HG03175 (cell line): ENCODE data around the gene C2CD4B.

ENCODE experiments used
- ATAC-seq: cut with Tn5 transposase; IDR thresholded peaks from one replicate; pipeline ENCODE4 v1.9.1; 2021; ENCODE audit warnings: mild to moderate bottlenecking, moderate library complexity; ENCODE audit not compliant: unreplicated experiment

C2CD4B gene

DNA sequence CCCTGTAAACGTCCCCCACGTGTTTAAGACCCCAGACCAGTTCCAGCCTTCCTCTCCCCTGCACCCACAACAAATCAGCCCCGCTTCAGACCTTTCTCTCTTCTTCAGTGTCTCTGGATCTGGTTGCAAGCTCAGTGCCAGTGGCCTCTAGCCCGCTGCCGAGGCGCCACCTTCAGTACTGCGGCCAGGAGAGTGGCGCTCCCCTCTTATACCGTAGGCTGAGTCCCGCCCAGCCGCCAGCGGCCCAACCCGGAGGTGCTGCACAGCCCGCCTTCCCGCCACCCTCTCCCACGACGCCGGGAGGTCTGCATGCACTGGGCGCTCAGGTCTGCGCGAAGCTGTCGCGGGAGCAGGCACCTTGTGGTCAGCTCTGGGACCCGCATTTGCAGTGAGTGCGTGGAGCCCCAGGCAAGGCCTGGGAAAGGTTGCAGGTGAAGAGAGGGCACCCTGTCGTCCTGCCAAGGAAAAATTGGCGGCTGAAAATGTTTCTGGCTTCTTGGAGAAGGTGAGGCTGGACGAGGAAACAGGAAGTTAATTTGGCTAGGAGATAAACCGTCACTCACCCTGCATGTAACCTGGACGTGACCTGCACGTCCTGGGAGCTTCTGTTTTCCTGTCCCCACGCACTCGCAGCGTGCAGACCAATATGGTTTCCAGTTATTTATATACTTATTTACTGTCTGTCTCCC is at the start of gene C2CD4B:
TSS of gene C2CD4B (minus strand) at position 182 of the 689 bp plus-strand sequence. CDS start 301 bp downstream, outside the sequence.
- ATAC-seq: no peak

DNA sequence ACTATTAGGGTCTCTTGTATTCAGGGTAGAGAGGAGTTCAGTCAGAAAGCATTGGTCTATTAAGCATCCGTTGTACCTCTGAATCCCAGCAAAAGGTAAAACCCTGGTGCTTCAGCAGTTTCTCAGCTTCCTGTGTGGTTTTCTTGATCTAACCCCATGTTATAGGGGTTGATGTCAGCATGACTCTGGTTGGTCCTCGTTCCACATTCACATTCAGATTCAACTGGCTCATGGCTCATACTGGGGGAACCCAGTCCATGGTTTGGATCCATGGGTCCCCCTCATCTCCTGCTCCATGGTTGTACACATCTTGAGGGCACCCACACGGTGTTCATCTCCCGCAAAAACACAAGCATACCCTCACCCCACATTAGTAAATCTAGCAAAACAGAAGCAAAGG is 47.7 kb upstream of the C2CD4B start:
- ATAC-seq: no peak

- no peak for ATAC-seq
These were observed 46.3 kb upstream of the C2CD4B start for GRCh38 chr15:62211348-62211747.

- no peak for ATAC-seq
These were observed 44.7 kb upstream of the C2CD4B start for GRCh38 chr15:62209821-62210220.

- no peak for ATAC-seq
These were observed 44.2 kb upstream of the C2CD4B start for GRCh38 chr15:62209322-62209721.

DNA sequence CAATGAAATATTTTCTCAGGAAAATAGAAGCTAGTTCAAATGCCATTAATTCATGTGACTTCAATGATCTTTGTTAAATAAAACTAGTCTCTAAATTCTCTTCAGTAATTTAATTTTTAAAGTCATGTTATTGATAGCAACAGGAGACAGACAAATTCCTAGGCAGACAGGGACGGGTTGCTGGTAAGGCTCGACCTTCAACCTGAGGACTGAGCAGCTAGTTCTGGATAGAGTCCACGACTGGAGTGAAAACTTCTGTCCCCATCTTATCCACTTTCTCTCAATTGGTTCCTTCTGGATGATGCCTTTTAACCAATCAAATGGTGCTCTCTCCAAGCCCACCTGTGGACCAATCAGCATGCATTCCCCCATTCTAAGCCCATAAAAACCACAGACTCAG is 43.8 kb upstream of the C2CD4B start:
- no peak for ATAC-seq

GRCh38 chr15:62208367-62208766 is 43.3 kb upstream of the C2CD4B start:
- ATAC-seq: no peak

- no peak for ATAC-seq
These were observed 25.6 kb upstream of the C2CD4B start for GRCh38 chr15:62190675-62191074.

GRCh38 chr15:62190274-62190673 is 25.2 kb upstream of the C2CD4B start:
- no peak for ATAC-seq

DNA sequence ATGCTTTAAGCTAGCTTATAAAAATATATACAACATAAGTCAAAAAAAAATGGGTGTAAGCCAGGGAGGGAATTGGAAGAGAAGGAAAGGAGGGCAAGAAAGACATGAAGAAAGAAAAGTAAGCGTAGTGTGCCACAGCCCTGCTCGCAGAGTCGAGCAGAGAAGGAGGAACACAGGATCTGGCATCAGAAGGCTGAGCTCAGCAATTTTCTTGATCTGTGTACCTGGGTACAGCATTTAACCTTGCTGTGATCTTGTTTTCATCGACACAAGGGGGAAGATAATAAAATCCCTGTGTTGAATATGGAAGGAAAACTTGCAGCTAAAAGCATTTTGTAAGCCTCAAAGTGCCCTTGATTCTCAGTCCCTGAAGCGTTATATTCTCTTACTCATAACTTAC is 23.7 kb upstream of the C2CD4B start:
- no peak for ATAC-seq

GRCh38 chr15:62187910-62188309 is 22.8 kb upstream of the C2CD4B start:
- ATAC-seq: no peak

GRCh38 chr15:62187425-62187824 is 22.3 kb upstream of the C2CD4B start:
- ATAC-seq: no peak

DNA sequence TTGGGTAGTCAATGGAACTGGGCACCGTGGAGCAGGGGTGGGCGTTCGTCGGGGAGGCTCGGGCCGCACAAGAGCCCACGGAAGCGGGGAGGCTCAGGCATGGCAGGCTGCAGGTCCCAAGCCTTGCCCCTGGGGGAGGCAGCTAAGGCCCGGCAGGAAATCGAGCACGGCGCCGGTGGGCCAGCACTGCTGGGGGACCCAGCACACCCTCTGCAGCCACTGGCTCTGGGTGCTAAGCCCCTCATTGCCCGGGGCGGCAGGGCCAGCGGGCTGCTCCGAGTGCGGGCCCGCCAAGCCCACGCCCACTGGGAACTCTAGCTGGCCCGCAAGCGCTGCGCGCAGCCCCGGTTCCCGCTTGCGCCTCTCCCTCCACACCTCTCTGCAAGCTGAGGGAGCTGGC is 21.5 kb upstream of the C2CD4B start:
- no peak for ATAC-seq

DNA sequence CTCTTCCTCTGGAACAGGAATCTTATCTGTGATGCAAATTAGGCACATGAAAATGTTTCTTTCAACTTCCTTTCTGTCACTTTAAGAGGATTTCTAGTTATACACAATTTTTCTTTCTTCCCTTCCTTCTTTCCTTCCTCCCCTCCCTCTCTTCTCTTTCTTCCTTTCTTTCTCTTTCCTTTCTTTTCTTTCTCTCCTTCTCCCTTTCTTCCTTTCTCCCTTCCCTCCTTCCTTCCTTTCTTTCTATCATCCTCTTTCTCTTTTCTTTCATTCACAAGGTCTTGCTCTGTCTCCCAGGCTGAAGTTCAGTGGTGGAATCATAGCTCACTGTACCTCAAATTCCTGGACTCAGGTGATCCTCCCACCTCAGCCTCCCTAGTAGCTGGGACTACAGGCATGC is 18.0 kb upstream of the C2CD4B start:
- no peak for ATAC-seq

- no peak for ATAC-seq
These were observed 8.1 kb upstream of the C2CD4B start for GRCh38 chr15:62173215-62173614.

DNA sequence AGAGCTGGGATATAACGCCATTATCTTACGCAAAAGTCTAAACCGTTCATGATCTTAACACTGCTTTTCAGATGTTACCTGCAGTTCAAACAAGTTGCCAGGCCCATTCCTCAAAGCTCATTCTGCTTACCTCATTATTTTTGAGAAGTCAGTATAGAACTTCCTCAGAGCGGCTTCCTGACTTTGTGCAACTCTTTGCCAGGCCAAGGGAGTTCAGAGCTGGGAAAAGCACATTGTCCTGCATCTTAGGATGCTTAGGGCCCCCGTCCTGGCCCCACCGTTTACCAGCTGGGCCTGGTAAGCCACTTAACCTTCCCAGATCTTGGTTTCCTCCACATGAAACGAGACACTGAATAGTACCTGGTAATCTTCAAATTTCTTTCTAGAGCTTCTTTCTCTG is 6.8 kb upstream of the C2CD4B start:
- no peak for ATAC-seq

DNA sequence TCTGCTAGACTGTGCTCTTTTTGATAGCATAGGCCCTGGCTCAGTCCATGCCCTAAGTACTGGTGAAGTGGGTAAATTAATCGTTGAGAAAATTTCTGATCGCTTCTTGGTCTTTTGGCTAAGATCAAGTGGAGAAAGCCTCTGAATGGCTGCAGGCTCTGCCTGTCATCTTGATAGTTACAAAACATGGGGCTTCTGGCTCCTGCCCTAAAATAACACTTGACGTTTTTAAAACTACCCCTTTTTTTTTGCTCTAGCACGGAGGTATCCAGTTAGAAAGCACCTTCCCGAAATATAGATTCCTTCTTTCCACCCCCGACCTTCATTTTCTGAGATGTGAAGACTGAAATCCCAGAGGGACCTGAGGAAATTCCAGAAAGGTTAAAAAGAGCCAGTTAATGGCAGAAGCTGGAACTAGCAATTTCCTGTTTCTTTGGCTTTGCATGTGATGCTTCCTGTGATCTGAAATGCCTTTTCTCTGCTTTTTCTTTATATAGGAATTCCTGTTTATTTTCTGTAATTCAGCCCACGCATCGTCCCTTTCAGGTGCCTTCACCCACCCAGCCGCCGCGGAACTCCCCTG is 799 bp upstream of the C2CD4B start:
- no peak for ATAC-seq

GRCh38 chr15:62164396-62165103 is 535 bp downstream of the C2CD4B start:
- no peak for ATAC-seq

DNA sequence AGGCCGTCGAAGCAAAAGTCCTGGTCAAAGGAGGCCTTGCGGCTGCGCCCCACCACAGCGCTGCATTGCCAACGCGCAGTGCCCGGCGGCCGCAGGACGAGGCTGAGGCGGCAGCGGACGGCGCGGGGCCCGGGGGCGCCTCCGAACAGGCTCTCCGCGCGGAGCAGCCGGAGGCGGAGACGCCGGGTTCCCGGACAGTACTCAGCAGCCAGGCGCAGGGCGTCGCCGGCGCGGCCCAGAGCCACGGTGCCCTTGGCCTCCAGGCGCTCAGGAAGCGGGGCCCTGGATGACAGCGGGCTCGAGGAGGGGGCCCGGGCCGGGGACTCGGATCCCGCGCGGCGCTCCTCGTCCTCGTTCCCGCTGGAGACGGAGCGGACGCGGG is 1.1 kb downstream of the C2CD4B start:
- no peak for ATAC-seq

DNA sequence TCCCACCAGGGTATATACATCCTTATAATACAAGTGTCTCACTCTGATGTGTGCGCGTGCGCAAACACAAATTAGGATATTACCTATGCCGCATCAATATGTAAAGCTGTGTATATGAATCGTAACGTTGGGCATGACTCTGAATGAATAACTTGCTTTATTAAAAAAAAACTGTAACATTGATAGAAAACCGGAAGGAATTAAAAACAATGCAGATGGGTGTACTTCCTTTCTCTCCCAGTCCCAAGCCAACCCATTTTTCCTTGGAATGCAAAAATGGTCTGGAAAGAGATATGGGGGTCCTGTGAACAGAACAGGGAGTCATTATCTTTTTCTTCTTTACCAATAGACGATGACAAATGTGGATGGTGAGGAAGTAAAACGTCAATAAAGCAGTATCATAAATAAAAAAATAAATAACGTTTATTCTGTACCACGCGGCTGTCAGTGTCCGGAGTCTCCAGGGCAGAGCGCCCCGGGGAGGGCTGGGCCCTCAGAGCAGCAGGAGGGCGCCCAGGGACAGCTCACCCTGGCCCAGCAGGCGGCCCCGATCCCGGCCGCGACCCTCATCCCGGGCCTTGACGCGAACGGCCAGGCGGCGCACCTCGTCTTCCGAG is 1.6 kb downstream of the C2CD4B start:
- ATAC-seq: no peak

GRCh38 chr15:62153228-62153627 is 11.9 kb downstream of the C2CD4B start:
- no peak for ATAC-seq

DNA sequence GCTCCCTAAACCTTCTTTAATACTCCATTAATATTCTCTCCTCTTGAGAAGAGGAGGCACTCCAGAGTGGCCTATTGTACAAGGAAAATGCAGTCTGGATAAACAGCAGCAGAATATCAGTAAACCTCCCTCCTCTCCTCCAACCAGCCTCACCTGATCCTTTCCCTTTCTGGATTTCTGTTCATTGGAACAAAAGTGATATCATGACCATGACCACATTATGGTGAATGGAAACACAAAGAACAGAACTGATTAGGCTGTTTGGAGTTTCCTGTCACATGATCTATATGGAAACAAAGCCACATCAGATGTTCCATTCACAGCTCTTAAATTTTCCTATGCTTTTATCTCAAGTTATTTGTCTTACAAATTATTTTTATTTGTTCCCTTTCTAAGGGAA is 14.6 kb downstream of the C2CD4B start:
- no peak for ATAC-seq
